NCI-H187 treated with DMSO at 0.1 percent for 48 hours (cell line): ENCODE data around the gene C1orf94.

Source experiments
- DNase-seq: peaks from one replicate; lab custom pipeline; 2025; lab: John Stamatoyannopoulos, UW

Gene C1orf94

GRCh38 chr1:34176830-34177603 is at the start of gene C1orf94:
TSS of gene C1orf94 (plus strand) at chr1:34176907. CDS start at chr1:34177790, 883 bp downstream.
- DNase-seq = no peak

- no peak for DNase-seq
Measured at GRCh38 chr1:34127006-34128000, 49.4 kb upstream of the C1orf94 start.

- DNase-seq = no peak
Measured at GRCh38 chr1:34128186-34128889, 48.4 kb upstream of the C1orf94 start.

- no peak for DNase-seq
Measured at GRCh38 chr1:34129630-34130029, 47.1 kb upstream of the C1orf94 start.

GRCh38 chr1:34130306-34130705 is 46.4 kb upstream of the C1orf94 start:
- DNase-seq = no peak

GRCh38 chr1:34131396-34132160 is 45.1 kb upstream of the C1orf94 start:
- no peak for DNase-seq

- DNase-seq = no peak
Measured at GRCh38 chr1:34132161-34132420, 44.6 kb upstream of the C1orf94 start.

- no peak for DNase-seq
Measured at GRCh38 chr1:34137411-34137810, 39.3 kb upstream of the C1orf94 start.

GRCh38 chr1:34140011-34140676 is 36.6 kb upstream of the C1orf94 start:
- DNase-seq = no peak

- no peak for DNase-seq
Measured at GRCh38 chr1:34143975-34144374, 32.7 kb upstream of the C1orf94 start.

GRCh38 chr1:34144766-34145165 is 31.9 kb upstream of the C1orf94 start:
- DNase-seq = no peak

- no peak for DNase-seq
Measured at GRCh38 chr1:34147301-34147700, 29.4 kb upstream of the C1orf94 start.

GRCh38 chr1:34149501-34149900 is 27.2 kb upstream of the C1orf94 start:
- no peak for DNase-seq

GRCh38 chr1:34153246-34153645 is 23.5 kb upstream of the C1orf94 start:
- DNase-seq = no peak

GRCh38 chr1:34155860-34156259 is 20.8 kb upstream of the C1orf94 start:
- DNase-seq = no peak

- DNase-seq = no peak
Measured at GRCh38 chr1:34156739-34157138, 20.0 kb upstream of the C1orf94 start.

- DNase-seq = no peak
Measured at GRCh38 chr1:34162852-34163766, 13.6 kb upstream of the C1orf94 start.

- no peak for DNase-seq
Measured at GRCh38 chr1:34163792-34164731, 12.6 kb upstream of the C1orf94 start.
